SIG-M5 (cell line): ENCODE results near the gene CALR3.
A peak's percentile ranks its signal among the peaks of the same experiment; 100 is the strongest.
"Not testable (repeated sequence)": the region's sequence is repeated elsewhere in the genome, so short reads cannot be mapped to it uniquely, and the experiment has no call there.

Experiments
- DNase-seq: peaks from one replicate; lab custom pipeline; 2025; lab: John Stamatoyannopoulos, UW

Gene CALR3

GRCh38 chr19:16457195-16457953 is 38.6 kb downstream of the CALR3 start:
- DNase-seq: no peak

- DNase-seq: no peak
These were observed 39.2 kb downstream of the CALR3 start for GRCh38 chr19:16456652-16457194.

GRCh38 chr19:16455489-16455888 is 40.5 kb downstream of the CALR3 start:
- DNase-seq: no peak

DNA sequence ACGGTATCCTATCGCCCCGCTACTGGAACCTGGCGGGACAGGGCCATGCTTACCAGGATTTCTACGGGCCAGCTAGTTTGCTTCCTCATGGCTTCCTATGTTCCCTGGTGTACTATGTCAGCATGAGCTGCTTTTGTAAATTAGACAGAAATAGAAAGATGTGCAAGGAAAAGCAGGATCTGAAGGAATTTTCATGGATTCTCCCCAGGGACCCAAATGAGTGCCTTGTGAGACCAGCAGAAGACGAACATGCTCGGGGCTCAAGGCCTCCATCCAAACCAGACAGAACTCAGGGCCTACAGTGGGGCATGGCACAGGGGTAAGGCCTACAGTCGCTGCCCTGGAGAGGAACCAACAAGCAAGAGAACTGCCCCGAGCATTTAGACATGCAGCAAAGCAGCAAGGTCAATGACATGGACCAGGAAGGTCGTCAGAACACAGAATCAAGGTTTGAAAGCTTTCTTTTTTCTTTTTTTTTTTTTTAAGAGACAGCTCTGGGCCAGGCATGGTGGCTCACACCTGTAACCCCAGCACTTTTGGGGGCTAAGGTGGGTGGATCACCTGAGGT is 41.5 kb downstream of the CALR3 start:
- no peak for DNase-seq

DNA sequence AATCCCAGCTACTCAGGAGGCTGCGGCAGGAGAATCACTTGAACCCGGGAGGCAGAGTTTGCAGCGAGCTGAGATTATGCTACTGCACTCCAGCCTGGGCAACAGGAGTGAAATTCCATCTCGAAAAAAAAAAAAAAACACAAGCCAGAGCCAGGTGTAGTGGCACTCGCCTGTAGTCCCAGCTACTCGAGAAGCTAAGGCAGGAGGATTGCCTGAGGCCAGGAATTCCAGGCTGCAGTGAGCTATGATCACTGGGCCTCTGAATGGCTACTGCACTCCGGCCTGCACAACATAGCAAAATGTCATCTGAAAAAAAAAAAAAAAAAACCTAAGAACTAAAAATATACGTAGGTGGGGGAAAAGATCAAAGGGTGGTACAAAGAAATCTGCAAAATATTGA is 43.6 kb downstream of the CALR3 start:
- DNase-seq: no peak

DNA sequence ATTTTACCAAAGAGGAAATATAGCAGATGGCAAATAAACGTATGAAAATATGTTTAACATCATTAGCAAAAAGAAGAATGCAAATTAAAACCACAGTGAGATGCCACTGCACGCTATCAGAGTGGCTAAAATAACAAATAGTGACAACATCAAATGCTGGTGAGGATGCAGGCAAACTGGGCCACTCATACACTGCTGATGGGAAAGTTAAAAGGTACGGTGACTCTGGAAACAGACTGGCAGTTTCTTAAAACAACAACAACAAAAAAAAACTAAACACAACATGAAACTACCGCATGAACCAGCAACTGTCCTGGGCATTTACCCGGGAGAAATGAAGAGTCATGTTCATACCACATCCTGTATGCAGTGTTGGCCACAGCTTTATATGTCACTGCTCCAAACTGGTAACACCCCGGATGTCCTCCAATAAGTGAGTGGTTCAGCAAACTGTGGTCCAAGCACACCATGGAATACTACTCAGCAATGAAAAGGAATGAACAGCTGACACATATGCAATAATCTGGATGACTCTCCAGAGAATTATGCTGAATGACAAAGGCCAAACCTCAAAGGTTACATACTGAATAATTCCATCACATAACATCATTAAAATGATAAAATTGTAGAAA is 46.5 kb downstream of the CALR3 start:
- DNase-seq: no peak

GRCh38 chr19:16448872-16449271 is 47.1 kb downstream of the CALR3 start:
- not testable (repeated sequence) for DNase-seq

- DNase-seq: peak; percentile 15
These were observed 49.1 kb downstream of the CALR3 start for GRCh38 chr19:16446724-16447368.

DNA sequence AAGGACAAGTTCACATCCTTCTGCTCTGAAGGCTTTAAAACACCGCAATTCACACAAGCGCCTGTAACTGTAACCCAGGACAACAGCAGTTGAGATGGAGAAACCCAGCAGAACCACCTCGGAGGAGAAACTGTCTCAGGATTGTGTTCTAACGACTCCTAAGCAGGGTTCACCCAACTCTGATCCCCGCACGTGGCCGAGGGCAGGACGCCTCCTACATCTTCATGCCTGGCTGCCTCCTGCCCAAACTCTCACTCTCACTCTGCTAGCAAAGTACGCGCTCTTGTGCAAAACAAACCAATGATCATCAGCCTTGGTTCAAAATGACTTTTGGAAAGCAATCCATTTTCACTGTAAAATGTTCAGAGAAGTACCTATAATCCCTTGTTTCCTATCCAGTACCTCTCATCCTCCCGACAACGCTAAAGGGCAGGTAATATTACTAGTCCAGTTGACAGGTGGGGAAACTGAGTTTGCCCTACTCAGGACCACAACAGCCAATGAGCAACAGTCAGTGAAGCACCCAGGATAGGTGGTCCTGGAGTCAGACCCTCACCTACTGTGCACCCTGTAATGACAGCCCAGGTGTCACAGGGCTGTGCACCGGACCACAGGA is 49.8 kb downstream of the CALR3 start:
- no peak for DNase-seq

DNA sequence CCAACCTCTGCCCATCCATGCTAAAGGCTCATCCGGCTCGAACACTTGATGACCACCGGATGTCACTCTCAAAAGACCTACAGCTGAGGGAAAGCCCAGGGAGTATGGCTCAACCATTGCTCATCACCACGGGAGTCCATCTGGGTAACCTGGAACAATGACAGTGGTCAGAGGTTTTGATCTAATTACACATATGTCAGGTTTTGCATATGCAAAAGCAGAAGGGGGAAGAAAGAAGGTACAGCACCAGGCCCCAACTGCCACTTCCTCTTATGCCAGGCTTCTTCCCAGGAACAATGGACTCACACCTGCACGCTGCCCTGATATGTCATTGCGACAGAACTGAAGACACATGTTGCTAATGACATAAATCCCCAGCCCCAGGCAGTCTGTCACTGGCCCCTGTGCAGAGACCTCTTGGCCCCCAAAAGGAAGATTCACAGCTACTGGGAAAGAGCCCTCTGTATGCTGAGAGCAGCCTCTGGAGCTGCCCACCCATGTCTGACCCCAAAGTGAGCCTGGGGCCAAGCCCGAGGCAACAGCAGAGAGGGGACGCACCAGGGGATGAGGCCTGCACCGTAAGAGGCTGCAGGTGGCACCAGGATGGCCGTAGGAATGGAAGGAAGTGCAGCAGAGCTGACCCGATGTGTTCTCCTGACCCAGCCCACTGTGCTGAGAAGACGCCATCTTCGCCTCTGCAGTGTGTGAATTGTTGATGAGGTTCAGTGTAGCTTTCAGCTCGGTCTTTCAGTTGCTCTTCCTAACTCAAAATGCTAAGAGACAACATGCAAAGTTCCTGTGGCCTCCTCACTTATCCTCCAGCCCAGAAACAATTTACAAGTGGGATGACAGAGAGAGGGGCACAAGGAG is 50.5 kb downstream of the CALR3 start:
- no peak for DNase-seq

GRCh38 chr19:16444269-16444600 is 51.7 kb downstream of the CALR3 start:
- no peak for DNase-seq

DNA sequence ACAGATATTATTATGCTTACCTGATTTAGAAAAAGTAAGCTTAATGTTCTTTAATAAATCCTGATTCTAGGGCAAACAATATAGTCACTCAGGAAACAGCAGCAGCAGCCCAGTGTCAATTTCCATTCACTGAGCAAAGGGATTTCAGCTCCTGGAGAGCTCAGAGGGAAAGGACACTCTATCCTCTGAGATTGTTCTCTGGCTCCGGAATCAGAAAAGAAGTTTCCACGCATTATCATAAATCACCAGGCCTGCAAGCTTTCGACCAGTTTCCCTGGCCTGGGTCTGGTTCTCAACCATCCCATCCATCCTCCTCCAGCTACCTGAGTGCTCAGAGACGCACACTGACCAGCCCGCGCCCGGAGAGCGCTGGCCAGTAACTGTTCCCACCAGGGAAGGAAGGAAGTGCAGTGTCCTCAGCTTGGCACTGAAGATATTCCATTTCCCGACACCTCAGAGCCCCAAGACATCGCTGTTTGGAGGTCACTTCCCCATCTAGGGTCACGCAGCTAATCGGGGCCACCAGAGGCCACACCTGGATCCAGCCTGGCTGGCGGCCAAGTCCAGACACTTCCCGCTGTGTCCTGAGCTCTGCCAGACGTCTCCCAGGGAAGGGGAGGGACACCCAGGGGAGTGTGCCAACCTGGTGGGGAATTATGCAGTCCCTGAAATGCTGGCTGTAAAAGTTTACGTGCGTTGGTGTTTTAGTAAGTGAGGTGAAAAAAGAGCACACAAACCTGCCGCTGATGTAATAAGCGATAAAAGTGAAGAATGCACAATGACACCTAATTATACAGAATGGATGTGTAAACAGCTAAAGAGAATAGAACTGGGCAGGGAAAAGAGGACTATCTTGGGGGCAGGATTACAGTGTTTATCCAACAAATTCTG is 53.3 kb downstream of the CALR3 start:
- no peak for DNase-seq

DNA sequence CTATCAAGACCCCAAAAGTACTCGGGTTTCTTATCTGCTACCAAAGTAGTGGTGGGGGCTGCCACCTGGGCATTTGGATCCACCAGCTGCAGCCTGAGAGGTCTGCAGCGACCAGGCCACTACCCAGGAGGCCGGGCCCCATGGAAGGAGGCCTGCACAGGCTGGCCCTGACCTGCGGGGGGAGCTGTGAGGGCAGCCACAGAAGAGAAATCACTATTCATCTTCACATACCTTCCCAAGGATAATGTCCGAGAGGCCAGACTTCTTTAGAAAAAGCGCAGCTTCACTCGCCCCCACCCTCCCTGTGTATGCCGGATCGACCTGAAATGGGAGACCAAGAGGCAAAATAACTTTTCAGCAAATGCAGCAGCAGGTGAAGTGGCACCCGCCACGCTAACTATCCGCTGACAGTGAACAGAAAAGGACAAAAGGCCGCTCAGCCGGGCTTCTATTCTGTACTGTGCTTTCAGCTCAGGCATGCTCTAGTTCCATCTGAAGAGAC is 54.3 kb downstream of the CALR3 start:
- DNase-seq: no peak

DNA sequence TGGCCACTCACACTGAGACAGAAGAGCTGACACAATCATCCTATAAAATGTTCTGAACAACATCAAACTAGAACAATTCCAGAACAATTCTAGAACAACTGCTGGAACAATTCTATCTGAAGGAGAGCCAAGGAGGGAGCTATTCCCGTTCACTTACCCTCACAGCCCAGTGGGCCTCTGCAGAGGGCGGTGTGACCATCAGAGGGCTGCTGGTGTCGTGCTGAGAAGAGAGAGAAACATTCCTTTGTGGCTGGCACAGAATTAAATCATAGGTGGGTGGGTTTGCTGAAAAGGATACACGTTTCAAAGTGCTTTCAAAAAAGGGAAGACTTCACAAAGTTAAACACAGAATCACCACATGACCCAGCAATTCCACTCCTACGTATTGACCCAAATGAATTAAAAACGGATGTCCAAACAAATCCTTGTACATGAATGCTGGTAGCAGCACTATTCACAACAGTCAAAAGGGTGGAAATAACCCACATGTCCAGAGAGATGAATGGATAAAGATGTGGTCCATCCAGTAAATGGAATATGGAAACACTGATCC is 59.1 kb downstream of the CALR3 start:
- no peak for DNase-seq

DNA sequence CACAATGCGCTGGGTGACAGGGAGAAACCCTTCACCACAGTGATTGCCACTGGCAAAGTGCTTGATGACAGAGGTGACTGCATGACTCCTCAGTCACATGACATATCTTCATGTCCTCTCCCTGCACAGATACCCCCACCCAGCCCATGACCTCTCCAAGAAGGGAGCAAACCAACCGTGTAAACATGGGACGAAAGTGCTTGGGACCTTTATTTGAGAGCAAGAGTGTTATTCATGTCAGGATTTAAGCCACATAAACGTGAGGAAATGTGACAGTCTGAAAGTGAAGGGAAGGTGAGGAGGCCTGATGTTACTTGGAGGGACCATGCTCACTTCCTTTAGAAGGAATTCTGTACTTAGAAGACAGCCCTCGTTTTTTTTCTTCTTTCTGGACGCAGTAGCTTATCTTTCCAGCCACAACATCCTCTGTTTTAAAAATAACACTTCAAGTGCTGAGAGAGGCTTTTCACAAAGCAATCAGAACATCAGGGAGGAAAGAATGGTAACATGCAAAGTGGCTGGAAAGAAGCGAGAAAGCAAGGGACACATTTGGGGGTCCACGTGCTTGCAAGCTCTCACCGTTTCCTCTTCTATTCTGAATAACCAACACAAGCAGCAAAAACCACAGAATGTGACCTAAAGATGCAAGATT is 59.8 kb downstream of the CALR3 start:
- DNase-seq: no peak

GRCh38 chr19:16435238-16435917 is 60.6 kb downstream of the CALR3 start:
- DNase-seq: no peak

DNA sequence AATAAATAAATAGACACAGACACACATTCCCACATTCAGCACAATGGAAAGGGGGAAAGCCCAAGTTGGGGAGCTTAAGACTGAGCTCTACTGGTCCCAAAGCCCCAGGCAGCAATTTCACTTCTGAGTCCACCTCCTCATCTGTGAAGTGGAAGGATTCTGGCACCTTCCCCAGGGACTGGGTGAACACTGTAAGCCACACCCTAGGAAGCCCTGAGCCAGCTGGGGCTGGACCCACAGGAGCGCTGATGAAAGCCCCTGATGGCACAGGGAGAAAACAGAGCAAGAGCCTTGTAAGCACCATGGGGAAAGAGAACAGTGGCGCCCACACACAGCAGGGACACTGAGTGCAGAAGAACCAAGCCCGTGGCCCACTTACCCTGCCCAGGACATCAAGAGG is 62.0 kb downstream of the CALR3 start:
- DNase-seq: no peak

DNA sequence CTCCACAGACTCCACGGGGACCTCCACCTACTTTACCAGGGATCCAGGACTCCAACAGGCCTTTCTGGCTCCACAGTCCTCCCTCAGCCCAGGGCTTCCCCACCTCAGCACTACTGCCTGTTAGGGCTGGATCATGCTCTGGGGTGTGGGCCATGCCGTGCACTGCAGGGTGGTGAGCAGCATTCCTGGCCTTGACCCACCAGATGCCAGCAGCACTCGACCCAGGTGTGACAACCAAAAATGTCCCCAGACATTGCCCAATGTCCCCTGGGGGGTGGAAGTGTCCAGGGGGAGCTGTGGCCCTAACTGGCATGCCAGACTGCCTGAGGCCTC is 66.2 kb downstream of the CALR3 start:
- no peak for DNase-seq
